Gastroesophageal sphincter (tissue), 4 donors: ENCODE data around the gene ECSCR. TPM values are rescaled to one million over a fixed set of nuclear protein-coding genes. Genes with fewer than 3 reads are reported as not detected.

Experiments used
- ATAC-seq: fragments of 150-250 bp; one replicate; pipeline ENCODE4 v1.9.1; 2016; ENCODE audit warnings: mild to moderate bottlenecking, moderate library complexity
- H3K27ac ChIP-seq, 4 donors: fragments of 200-600 bp; sonication (generic) in 3 of 4; 1 replicate in 3 of 4; 2 replicates in 1 of 4; pipeline ENCODE4 v1.5.1; 2016 to 2019
- H3K27me3 ChIP-seq: fragments of 200-600 bp; sonication (generic); one replicate; pipeline ENCODE4 v1.5.1; 2019
- H3K36me3 ChIP-seq, 2 donors: fragments of 200-600 bp; sonication (generic); one replicate each; pipeline ENCODE4 v1.5.1; 2019; ENCODE audit warnings: control low read depth in 1 of 2
- H3K4me1 ChIP-seq, 3 donors: fragments of 200-600 bp; sonication (generic); 1 replicate in 2 of 3; 2 replicates in 1 of 3; pipeline ENCODE4 v1.5.1; 2016 to 2019; ENCODE audit warnings: control low read depth in 2 of 3
- H3K4me3 ChIP-seq, 2 donors: fragments of 200-600 bp; sonication (generic); one replicate each; pipeline ENCODE4 v1.5.1; 2019; ENCODE audit warnings: mild to moderate bottlenecking in 1 of 2, moderate library complexity in 1 of 2
- H3K9me3 ChIP-seq, 3 donors: fragments of 200-600 bp; sonication (generic); one replicate each; pipeline ENCODE4 v1.5.1; 2017 to 2019; ENCODE audit warnings: control low read depth in 2 of 3
- CTCF ChIP-seq, 4 experiments: fragments of 200-600 bp in 2 of 4; fragments of 450-650 bp in 2 of 4; sonication (generic) in 1 of 4; IDR thresholded peaks; one replicate each; pipeline ENCODE4 v1.5.1; 2017 to 2019; ENCODE audit warnings: antibody characterized with exemption in 4 of 4, mild to moderate bottlenecking in 2 of 4, moderate library complexity in 2 of 4
- EP300 ChIP-seq: sonication (generic); formaldehyde crosslinking; IDR thresholded peaks from one replicate; pipeline ENCODE4 v1.6.1; 2017; ENCODE audit warnings: antibody characterized with exemption, mild to moderate bottlenecking
- POLR2A ChIP-seq, 2 donors: fragments of 450-650 bp; IDR thresholded peaks; one replicate each; pipeline ENCODE4 v1.6.1; 2017; ENCODE audit warnings: antibody characterized with exemption in 2 of 2, mild to moderate bottlenecking in 2 of 2, moderate library complexity in 1 of 2
- POLR2AphosphoS5 ChIP-seq: sonication (generic); formaldehyde crosslinking; IDR thresholded peaks from one replicate; pipeline ENCODE4 v1.6.1; 2017; ENCODE audit warnings: antibody characterized with exemption
- WGBS, 2 donors: methylation state at CpG; one replicate each; pipeline ENCODE4 v1.1.5; 2018; ENCODE audit warnings: low coverage in 1 of 2; 5-methylcytosine and 5-hydroxymethylcytosine counted together
- small RNA-seq, 4 donors: library from RNA; depleted of rRNA; stranded (forward); fragments of <200 nt; gene quantifications; one replicate each; pipeline ENCODE3, GENCODE V24; 2016
- total RNA-seq, 4 donors: library from RNA; depleted of rRNA; stranded (reverse); fragments of >200 nt; gene quantifications; one replicate each; pipeline ENCODE4 v1.1.0, GENCODE V29; 2016

ECSCR gene
- total RNA-seq, 4 donors from 2014 or later, result 7.6 to 34.9 (median 21.8) TPM

- no peak for ATAC-seq
- Histone ChIP-seq H3K4me1 (peaks cover 0 to 18% (median 7%) of the 10 kb centered on the region in 3 donors), H3K9me3 (no peaks in the 10 kb centered on the region), H3K36me3 (peaks cover 0 to 7% of the 10 kb centered on the region in 2 donors), H3K27ac (peak overlapping the region; percentile 44 to 91 (median 88)), H3K4me3 (peak overlapping the region; percentile 29 to 55), H3K27me3 (no peaks in the 10 kb centered on the region)
- whole genome bisulfite sequencing, 2 donors, result 8 to 13% methylated on average over 5 to 6 of the region's 7 CpGs
- TF ChIP-seq POLR2A (IDR thresholded peaks at IDR 0.05) (no peak), POLR2AphosphoS5 (no peak), CTCF (IDR thresholded peaks at IDR 0.05) (no peak), EP300 (no peak)
Observed at GRCh38 chr5:139403418-139403786, 59.1 kb downstream of the ECSCR start.

- peaks cover 0 to 18% (median 7%) of the 10 kb centered on the region in 3 donors for H3K4me1 ChIP-seq
- ATAC-seq, result no peak
- no peaks in the 10 kb centered on the region for H3K27me3 ChIP-seq
- H3K27ac ChIP-seq, result peak overlapping the region in 2 of 4 donors; percentile 91
- no peaks in the 10 kb centered on the region for H3K9me3 ChIP-seq
- TF ChIP-seq EP300 (no peak), POLR2A (IDR thresholded peaks at IDR 0.05) (no peak), POLR2AphosphoS5 (no peak), CTCF (IDR thresholded peaks at IDR 0.05) (no peak)
- H3K4me3 ChIP-seq, result no peak overlapping the region
- WGBS, 2 donors, result 63 to 80% methylated on average over 1 to 2 of the region's 7 CpGs
- peaks cover 0 to 7% of the 10 kb centered on the region in 2 donors for H3K36me3 ChIP-seq
Observed at GRCh38 chr5:139402561-139403158, 59.9 kb downstream of the ECSCR start.

GRCh38 chr5:139401546-139401945 lies 61.0 kb downstream of the ECSCR start:
- peaks cover 0 to 7% of the 10 kb centered on the region in 2 donors for H3K36me3 ChIP-seq
- WGBS, 2 donors, result 91 to 95% methylated on average over 4 to 7 of the region's 10 CpGs
- no peak for ATAC-seq
- H3K27ac ChIP-seq, result no peak overlapping the region
- H3K27me3 ChIP-seq, result no peaks in the 10 kb centered on the region
- H3K9me3 ChIP-seq, result no peaks in the 10 kb centered on the region
- TF ChIP-seq CTCF (IDR thresholded peaks at IDR 0.05) (no peak), POLR2AphosphoS5 (no peak), EP300 (no peak), POLR2A (IDR thresholded peaks at IDR 0.05) (no peak)
- peaks cover 0 to 18% (median 7%) of the 10 kb centered on the region in 3 donors for H3K4me1 ChIP-seq
- H3K4me3 ChIP-seq, result no peak overlapping the region

GRCh38 chr5:139399501-139400121 lies 62.9 kb downstream of the ECSCR start:
- no peaks in the 10 kb centered on the region for H3K9me3 ChIP-seq
- TF ChIP-seq POLR2AphosphoS5 (no peak), CTCF (IDR thresholded peaks at IDR 0.05) (no peak), EP300 (no peak), POLR2A (IDR thresholded peaks at IDR 0.05) (no peak)
- H3K27me3 ChIP-seq, result peaks cover 8% of the 10 kb centered on the region
- no peak overlapping the region for H3K4me3 ChIP-seq
- no peak overlapping the region for H3K27ac ChIP-seq
- H3K4me1 ChIP-seq, result peaks cover 0 to 29% (median 16%) of the 10 kb centered on the region in 3 donors
- 79 to 94% methylated on average over 4 of the region's 6 CpGs for WGBS, 2 donors
- ATAC-seq, result no peak
- peaks cover 0 to 7% of the 10 kb centered on the region in 2 donors for H3K36me3 ChIP-seq

Small RNA genes within 50 kb of the gene (small RNA-seq; reads per million reads assigned to genes)
- gene RNU5B-4P, result 0 reads per million in 4 donors

Other genes with a start within 250 kb of the ECSCR start
- 100 to 1,000 TPM; 194 to 326 (median 314) TPM for gene MATR3, start 169.0 kb downstream of the ECSCR start, total RNA-seq
- gene PAIP2, start 120.9 kb downstream of the ECSCR start, total RNA-seq, result 100 to 1,000 TPM in 2 of 4 donors, 10 to 100 TPM in 2; 78.5 to 131 (median 93.3) TPM
- not detected for gene SLC23A1, start 79.4 kb downstream of the ECSCR start, total RNA-seq
- gene MZB1, start 72.8 kb downstream of the ECSCR start, total RNA-seq, result under 1 TPM in 1 of 4 donors, not detected in 3; 0.74 TPM
- 1 to 10 TPM; 1.2 to 9.1 (median 4.1) TPM for gene PROB1, start 67.6 kb downstream of the ECSCR start, total RNA-seq
- 10 to 100 TPM in 2 of 4 donors, 1 to 10 TPM in 2; 1.5 to 13.5 (median 6.3) TPM for gene SPATA24, start 58.7 kb downstream of the ECSCR start, total RNA-seq
- gene DNAJC18, start 23.2 kb downstream of the ECSCR start, total RNA-seq, result 10 to 100 TPM in 3 of 4 donors, 1 to 10 TPM in 1; 7.6 to 27.7 (median 14.5) TPM
- gene SMIM33, start 8.3 kb upstream of the ECSCR start, total RNA-seq, result not detected
- gene STING1, start 20.0 kb upstream of the ECSCR start, total RNA-seq, result 10 to 100 TPM; 36.3 to 63.7 (median 50.6) TPM
- 100 to 1,000 TPM in 1 of 4 donors, 10 to 100 TPM in 3; 65.2 to 114 (median 85.6) TPM for gene UBE2D2, start 98.6 kb upstream of the ECSCR start, total RNA-seq
- gene CXXC5, start 185.6 kb upstream of the ECSCR start, total RNA-seq, result 10 to 100 TPM; 30.0 to 50.7 (median 35.1) TPM